Non-pigmented ciliary epithelial cell (primary cell): ENCODE results near the gene SUN1.
"Not testable (repeated sequence)": the region's sequence is repeated elsewhere in the genome, so short reads cannot be mapped to it uniquely, and the experiment has no call there.

Source experiments
- DNase-seq: peaks from one replicate; pipeline ENCODE4 v3.0.0-alpha.2; 2010; ENCODE audit warnings: low read depth

Gene SUN1

DNA sequence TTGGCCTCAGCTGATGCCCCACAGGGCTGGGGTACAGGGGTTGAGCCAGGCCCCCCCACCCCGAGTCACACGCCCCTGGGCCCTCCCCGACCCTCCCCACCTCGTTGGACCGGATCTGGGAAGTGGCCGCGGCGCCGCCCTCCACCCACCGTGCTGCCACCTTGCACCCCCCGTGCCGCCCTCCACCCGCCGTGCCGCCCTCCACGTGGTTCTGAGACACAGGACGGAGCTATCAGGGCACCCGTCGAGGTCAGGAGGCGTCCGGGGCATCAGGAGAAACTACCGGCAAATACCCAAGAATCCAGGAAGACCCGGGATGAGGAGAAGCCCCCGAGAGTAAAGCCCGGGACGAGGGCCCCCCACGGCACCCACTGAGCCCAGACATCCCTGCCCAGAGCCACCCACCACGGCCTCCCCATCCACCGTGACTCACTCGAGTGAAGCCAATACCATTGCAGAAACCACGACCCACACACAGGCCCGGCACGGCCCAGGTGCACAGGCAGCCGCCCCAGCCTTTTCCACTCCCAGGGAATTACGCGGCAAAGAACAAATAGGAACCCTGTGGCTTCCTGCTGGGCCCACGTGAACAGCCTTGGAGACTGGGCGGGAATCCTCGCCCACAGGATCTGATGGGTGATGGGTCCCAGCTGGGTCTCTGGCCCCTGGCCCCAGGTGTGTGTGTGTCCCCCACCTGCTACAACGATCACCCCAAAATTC, 88.2 kb downstream of the SUN1 start:
- no peak for DNase-seq

DNA sequence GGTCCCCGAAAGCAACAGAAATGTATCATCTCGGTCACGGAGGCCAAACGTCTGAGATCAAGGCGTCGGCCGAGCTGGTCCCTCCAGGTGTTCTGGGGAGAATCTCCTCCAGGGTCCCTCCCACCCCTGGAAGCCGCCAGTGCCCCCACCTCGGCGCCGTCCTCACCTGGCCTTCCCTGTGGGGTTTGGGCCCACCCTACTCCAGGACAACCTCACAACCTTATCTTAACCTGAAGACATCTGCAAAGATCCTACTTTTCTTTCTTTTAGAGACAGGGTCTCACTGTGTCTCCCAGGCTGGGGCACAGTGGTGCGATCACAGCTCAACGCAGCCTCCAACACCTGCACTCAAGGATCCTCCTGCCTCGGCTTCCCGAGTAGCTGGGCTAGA, 88.8 kb downstream of the SUN1 start:
- no peak for DNase-seq

DNA sequence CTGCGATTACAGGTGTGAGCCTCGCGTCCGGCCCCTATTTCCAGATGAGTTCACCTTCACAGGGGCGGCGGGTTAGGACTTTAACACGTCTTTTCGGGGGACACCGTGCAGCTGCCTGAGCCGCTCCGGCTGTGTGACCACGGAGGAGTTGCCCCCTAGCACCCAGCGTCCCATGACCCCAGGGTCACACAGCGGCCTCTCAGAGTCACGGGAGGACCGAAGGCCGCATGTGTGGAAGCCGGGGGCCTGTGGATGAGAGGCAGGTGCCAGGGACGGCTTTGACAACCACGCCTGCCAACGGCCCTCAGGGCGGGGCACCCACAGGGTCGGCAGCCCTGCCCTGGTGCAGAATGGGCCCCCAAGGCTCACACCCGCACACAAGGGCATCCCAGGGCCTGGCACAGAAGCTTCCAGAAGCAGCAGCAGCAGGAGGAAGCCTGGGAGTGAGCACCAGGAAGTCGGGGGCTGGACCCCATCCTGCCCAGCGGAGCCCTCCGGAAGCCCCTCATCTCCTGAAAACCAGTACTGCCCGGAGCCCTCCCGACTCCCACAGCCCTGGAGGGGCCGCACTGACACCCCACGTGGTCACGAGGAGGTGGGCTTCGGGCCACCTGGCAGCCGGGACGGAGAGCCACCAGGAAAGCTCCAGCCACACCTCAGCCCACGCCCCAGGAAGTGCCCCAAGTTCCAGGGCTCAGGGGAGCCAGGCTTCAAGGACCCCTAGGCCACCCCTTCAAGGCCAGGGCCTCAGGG, 89.5 kb downstream of the SUN1 start:
- no peak for DNase-seq

DNA sequence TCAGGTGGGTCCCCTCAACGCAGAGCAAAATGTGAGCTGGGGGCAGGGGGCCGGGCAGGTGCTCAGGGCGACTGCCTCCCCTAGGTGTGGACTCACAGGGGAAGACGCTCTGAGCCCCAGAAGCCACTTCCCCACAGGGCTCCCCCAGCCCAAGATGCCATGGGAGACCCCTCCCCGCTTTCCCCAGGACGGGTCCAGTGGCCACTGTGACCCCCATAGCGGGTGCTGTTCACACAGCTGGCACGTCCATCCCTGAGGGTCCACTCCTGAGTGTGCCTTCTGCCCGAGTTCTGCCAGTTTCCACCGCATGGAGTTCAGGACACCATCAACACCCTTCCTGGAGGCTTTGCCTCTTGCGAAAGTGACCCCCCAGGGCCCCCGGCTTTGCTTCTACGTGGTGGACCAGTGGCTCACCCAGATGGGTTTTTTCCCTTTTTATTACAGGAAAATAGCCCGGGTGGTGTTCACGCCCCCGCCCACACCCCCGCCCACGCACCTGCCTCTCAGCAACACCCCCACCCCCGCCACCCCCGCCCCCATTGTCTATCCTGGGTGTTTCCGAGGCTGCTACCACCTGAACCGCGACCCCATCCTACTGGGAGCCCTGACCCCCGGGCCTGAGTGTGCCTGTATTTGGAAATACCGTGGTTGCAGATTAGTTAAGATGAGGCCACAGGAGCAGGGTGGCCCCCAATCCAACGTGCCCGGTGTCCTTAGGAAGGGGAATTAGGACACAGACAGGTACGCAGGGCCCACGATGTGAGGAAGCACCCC, 90.2 kb downstream of the SUN1 start:
- DNase-seq = no peak

DNA sequence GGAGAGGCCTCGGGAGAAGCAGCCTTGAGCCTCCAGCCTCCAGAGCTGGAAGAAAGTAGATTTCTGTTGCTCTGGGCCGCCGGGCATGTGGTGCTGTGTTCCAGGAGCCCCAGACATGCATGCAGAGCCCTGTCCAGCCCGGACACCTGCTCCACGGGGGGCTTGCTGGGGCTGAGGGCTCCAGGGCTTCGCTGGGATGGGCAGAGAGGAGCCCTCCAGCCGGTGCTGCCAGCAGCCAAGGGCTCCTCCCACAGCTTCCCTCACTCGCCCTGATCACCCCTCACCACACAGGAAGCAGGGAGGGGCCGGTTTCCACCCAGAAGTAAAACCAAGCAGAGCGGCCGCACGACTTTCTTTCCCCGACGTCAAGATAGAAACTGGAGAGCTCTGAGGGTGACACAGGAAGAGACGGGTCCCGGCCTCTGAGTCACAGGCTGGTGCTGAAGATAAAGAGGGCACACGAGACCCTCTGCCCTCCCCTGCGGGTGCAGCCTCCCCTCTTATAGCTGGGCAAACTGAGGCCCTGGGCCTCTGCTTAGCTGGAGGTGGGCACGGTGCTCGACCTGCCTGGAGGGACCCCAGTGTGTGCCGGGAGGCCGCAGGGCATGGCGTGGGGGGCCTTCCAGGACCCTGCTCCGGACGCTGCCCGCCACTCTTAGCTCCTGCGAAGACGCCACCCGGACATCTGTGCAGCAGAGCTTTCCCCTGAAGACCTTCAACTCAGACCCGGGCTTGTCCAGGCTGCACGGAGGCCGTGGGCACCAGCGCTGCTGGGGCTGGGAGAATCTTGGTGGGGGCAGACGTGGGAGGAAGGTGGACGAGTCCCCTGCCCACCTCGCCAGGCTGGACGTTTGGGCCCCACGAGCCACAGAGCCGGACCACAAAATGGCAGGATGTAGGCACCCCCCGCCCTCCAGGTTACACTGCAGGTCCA, 91.1 kb downstream of the SUN1 start:
- DNase-seq = no peak

DNA sequence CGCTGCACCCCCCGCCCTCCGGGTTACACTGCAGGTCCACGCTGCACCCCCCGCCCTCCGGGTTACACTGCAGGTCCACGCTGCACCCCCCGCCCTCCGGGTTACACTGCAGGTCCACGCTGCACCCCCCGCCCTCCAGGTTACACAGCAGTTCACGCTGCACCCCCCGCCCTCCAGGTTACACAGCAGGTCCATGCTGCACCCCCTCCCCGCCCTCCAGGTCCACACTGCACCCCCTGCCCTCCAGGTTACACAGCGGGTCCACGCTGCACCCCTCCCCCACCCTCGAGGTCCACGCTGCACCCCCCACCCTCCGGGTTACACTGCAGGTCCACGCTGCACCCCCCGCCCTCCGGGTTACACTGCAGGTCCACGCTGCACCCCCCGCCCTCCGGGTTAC, 91.8 kb downstream of the SUN1 start:
- DNase-seq = not testable (repeated sequence)
